Stimulated activated CD4-positive, alpha-beta T cell treated with anti-CD3 and anti-CD28 coated beads, TNF-alpha, amount 100 ng/mL, for 24 hours (primary cell): Measurements from ENCODE around the gene CA6.
"Not testable (repeated sequence)": the region's sequence is repeated elsewhere in the genome, so short reads cannot be mapped to it uniquely, and the experiment has no call there.

Experiments used
- DNase-seq, 3 experiments: peaks; one replicate each; pipeline ENCODE4 v3.0.0-alpha.2; 2020; ENCODE audit warnings: low read depth in 3 of 3

The CA6 gene

DNA sequence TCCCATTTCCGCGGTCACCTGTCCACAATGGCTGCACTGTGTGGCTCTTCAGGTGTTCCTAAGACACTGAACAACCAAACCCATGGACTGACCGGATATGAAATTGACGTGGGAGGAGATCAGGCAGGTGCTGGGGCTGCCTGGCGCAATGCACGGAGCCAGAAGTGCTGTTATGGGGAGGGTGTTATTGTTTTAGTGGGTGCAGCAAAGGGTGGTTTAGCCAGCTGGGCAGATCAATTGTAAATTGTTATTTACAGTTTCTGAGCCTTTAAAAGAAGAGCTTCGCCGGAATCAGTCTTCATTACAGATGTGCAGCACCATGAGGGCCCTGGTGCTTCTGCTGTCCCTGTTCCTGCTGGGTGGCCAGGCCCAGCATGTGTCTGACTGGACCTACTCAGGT is at the start of gene CA6:
CA6 (plus strand) TSS at position 301 of the 400 bp plus-strand sequence; CDS start at position 320, 19 bp downstream.
- DNase-seq: no peak

DNA sequence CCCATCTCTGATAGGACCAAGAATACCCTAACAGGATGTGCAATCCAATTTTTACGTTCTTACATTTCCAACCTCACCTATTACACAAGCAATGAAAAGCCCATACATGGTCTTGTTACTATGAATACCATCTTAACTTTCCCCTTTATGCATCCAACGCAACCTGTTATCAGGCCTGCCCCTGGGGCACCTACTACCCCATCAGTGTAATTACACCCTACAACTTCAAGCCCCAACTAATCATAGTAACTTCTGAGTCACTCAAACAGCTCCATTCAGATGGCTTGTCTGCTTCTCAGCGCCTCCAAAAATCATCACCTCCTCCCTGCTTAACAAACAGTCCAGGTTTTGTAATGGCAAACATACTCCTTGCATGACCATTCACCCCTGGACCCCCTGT is 48.9 kb upstream of the CA6 start:
- not testable (repeated sequence) for DNase-seq

DNA sequence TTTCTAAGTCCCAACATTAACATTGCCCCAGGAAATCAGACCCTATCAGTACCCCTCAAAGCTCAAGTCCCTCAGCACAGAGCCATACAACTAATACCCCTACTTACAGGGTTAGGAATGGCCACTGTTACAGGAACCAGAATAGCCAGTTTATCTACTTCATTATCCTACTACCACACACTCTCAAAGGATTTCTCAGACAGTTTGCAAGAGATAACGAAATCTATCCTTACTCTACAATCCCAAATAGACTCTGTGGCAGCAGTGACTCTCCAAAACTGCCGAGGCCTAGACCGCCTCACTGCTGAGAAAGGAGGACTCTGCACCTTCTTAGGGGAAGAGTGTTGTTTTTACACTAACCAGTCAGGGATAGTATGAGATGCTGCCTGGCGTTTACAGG is 48.2 kb upstream of the CA6 start:
- not testable (repeated sequence) for DNase-seq

DNA sequence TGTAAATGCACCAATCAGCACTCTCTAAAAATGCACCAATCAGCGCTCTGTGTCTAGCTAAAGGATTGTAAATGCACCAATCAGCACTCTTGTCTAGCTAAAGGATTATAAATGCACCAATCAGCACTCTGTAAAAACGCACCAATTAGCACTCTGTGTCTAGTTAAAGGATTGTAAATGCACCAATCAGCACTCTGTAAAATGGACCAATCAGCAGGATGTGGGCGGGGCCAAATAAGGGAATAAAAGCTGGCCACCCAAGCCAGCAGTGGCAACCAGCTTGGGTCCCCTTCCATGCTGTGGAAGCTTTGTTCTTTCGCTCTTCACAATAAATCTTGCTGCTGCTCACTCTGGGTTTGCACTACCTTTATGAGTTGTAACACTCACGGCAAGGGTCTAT is 47.2 kb upstream of the CA6 start:
- DNase-seq: not testable (repeated sequence)

DNA sequence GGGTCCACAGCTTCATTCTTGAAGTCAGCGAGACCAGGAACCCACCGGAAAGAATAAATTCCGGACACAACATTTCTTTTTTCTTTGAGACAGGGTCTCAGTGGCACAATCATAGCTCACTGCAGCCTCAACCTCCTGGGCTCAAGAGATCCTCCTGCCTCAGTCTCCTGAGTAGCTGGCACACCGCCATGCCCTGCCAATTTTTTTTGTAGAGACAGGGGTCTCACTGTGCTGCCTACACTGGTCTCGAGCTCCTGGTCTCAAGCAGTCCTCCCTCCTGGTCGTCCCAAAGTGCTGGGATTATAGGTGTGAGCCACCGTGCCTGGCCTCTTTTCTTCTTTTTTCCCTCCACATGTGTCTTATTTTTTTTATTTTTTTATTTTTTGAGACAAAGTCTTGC is 46.6 kb upstream of the CA6 start:
- DNase-seq: no peak

DNA sequence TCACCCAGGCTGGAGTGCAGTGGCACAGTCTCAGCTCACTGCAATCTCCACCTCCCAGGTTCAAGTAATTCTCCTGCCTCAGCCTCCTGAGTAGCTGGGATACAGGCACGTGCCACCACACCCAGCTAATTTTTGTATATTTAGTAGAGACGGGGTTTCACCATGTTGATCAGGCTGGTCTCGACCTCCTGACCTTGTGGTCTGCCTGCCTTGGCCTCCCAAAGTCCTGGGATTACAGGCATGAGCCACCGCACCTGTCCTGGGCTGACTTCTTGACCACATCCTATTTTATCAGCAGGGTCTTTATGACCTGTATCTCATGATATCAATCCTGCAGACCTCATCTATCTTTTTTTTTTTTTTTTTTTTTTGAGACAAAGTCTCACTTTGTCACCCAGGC is 45.0 kb upstream of the CA6 start:
- DNase-seq: not testable (repeated sequence)

DNA sequence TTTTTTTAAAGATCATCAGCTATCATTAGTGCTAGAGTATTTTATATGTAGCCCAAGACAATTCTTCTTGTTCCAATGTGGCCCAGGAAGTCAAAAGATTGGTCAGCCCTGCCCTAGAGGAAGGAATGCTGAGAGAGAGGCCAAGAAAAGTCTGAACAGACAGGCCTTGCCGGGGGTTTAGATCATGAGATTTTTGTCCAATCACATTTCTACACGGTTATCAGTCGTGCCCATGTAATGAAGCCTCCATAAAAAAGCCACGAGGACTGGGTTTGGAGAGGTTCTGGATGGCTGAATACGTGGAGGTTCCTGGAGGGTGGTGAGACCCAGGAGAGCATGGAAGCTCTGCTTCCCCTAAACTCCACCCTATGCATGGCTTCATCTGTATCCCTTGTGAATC is 42.9 kb upstream of the CA6 start:
- no peak for DNase-seq

DNA sequence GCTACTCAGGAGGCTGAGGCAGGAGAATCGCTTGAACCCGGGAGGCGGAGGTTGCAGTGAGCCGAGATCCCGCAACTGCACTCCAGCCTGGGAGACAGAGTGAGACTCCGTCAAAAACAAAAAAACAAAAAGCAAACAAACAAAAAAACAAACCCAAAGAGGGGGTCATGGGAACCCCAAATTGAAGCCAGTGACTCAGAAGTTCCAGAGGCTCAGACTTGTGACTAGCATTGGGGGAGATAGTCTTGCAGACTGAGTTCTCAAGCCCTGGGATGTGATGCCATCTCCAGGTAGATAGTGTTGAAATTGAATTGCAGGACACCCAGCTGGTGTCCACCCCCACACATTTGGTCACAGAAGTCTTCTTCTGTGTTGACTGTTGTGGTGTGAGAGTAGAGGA is 42.3 kb upstream of the CA6 start:
- DNase-seq: no peak

DNA sequence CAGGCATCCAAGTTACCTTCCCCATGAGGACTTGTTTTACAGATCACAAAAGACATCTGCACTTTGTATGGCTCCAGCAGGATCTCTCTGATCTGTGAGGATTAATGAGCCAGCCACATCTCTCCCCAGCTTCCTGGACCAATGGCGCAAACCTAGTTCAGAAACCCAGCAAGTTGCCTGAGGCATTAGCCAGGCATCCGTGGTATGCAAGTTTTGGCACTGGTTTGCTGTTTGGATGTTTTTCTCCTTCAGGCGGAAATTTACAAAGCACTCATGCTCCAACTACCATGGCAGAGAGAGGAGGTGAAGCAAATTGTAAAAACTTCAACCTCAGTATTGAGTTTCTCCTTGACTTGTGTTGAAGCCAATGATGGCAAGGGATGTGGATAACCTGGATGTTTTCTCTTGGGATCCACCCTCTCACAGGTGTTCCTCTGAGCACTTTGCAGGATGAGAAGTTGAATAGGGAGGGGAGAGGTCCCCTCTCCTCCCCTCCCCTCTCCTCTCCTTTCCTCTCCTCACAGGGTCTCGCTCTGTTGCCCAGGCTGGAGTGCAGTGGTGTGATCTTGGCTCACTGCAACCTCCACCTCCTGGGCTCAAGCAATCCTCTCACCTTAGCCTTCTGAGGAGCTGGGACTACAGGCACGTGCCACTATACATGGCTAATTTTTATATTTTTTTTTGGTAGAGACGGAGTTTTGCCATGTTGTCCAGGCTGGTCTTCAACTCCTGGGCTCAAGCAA is 41.6 kb upstream of the CA6 start:
- DNase-seq: no peak

DNA sequence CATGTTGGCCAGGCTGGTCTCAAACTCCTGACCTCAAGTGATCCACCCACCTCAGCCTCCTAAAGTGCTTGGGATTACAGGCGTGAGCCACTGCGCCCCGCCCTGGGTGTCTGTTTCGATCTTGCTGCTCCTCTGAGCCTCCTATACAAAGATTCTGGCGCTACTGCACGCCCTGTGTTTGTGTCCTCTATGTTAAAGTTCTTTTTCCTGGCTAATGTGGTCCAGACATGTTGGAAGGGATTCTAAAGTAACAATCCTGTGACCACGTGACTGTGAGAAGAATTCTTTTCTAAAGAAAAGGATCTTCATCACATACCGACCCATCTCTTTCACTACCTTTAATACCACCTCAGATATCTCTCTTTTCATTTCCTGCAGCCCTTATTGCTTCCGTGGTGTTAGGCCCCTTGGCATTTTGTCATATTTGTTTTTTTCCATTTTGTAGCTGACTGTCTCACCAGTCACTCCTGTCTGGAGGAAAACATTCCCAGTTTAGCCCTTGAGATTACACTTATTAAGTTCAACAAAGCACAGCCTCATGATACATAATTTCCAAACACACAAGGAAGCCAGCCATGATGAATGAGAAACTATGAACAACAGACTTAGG is 40.0 kb upstream of the CA6 start:
- DNase-seq: no peak

DNA sequence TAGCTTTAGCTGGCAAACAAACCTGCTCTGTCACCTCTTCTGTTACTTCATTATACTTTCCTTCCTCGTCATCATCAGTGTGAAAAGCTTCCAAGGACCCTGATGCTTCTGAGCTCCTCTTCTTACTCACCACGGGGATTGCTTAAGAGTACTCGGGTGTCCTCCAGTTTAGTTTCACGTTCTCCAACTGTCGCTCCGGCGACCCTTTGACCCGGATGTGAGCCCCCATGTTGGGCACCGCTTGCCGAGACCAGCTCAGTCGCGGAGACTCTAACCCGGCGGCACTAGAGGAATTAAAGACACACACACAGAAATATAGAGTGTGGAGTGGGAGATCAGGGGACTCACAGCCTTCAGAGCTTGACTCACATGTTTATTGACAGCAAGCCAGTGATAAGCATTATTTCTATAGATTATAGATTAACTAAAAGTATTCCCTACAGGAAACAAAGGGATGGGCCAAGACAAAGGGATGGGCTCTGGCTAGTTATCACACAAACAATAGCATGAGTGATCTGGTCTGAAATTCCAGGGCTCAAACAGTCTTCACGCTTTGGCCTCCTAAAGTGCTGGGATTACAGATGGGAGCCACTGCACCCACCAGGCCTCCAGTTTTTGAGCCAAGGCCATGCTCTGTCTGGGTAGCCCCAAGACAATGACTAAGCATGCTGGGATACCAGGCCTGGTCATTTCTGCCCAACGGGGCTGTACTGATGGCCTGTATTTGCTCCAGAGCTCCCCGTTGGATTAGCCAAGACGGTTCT is 37.1 kb upstream of the CA6 start:
- no peak for DNase-seq

DNA sequence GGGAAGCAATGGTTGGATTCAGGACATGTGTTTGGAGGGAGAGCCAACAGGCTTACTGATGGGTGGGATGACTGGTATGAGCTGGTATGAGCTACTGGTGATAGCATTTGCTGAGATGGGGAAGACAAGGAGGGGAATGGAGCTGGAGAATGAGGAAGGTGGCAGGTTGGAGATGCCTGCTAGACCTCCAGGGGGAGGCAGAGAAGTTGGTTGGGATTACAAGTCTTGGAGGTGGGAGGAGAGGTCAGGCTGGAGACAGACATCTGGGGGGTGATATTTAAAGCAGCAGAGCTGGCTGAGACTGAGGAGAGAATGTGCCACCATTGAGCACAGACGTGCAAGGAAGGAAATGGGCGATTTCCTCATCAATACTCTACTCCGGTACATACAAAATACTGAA is 35.3 kb upstream of the CA6 start:
- DNase-seq: no peak

DNA sequence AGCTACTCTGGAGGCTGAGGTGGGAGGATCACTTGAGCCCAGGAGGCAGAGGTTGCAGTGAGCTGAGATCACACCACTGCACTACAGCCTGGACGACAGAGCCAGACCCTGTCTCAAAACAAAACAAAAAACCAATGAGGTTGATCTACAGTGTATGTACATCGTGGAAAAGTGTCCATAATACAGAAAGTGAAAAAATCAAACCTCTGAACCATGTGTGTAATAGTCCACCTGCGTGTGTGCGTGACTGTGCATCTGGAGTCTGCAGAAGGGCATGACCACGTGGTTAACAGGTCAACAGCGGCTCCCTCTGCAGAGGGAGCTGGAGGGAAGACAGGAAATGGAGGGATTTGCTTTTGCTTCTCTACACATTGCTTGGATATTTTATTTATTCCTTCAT is 34.8 kb upstream of the CA6 start:
- DNase-seq: no peak

DNA sequence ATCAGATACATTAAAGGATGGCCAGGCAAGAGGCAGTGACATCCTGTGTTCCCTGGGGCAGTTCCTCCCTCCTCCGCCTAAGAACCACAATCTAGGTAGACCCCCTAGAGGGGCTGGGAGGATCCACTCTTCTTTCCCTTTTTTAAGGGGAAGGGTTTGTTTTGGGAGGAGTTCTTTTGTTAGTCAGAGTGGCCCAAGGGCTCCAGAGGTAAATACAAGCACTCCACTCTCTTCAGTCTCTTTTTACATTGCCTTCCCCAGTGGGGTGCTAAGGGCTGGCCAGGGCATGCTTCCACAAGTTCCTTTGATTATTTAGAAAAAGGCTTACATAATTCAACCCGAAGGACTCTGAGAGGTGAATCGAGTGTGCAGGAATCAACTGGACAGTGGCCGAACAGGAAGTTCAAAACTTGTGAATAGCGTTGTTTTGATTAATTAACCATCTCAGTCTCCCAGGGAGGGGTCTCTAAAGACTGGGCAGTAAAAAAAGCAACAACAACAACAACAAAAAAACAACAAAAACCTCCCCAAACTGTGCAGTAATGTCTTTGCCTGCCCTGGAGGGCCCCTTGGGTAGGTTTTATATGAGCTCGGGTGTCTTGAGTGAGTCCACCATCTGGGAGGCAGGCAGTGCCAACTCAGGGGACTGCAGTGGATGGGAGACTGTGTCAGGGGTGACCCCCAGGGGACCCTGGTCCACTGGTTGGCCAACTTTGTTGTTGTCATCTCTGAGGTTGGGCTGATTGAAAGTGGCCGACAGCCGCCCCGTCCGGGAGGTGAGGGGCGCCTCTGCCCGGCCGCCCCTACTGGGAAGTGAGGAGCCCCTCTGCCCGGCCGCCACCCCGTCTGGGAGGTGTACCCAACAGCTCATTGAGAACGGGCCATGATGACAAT is 34.0 kb upstream of the CA6 start:
- no peak for DNase-seq

DNA sequence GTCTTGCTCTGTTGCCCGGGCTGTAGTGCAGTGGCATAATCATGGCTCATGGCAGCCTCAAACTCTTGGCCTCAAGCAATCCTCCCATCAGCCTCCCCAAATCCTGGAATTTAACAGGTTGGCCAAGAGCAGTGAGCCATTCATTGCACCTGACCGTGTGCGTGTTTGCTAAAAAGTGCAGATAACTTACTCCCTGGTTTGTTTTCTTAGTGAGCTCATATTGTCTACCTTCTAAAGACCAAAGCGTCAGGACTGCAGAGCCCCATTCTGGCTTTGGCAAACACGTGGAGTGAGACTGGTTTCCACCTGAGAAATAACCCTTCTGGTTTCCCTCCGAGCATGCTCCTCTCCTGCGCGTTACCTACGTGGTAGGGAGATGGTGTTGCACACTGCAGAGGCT is 32.2 kb upstream of the CA6 start:
- DNase-seq: no peak

DNA sequence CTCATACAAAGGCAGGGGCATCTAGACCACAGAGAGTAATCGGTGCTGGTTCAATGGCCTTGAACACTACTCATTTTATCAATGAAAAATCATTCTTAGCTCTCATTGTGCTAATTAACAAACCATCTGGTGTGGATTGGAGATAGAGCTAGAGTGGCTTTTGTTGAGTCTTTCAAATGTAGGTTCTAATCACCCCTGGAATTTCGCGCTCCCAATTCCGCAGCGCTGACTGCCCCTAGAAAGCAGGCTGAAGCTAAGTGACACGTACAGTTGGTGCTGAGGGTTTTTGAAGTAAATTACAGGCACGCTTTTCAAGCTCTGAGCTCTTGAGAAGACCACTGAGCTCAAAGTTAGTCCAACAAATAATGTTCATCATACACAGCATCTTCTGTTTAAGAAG is 31.2 kb upstream of the CA6 start:
- DNase-seq: no peak

DNA sequence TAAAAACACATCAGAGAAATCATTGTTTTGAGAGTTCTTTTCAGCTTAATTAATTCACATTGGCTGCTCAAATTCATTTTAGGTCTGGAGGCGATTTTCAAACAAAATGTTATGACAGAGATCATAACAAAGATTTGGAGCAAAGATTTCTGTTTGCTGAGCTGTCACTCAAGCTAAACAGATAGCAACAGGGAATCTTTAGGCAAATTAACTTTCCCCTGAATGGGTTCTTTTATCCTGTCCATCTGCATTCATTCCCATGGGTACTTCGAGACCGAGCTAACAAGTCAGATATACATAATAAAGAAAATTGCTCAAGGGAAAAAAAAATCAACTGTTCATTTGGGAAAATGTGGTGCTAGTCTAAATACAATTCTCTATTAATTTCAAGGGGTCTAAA is 30.2 kb upstream of the CA6 start:
- DNase-seq: no peak

DNA sequence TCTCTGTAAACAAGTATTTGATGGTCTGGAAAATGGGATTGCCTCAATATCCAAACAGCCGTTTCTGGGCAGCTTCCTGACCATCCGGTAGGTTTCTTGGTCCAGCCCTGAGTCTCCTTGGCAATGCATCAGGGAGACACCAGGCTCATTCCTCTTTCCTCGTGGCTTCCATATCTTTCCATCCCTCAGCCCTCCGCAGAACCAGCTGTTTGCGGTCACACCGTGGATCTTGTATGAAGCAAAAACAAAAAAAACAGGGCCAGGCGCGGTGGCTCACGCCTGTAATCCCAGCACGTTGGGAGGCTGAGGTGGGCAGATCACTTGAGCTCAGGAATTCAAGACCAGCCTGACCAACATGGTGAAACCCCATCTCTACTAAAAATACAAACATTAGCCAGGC is 28.1 kb upstream of the CA6 start:
- not testable (repeated sequence) for DNase-seq

DNA sequence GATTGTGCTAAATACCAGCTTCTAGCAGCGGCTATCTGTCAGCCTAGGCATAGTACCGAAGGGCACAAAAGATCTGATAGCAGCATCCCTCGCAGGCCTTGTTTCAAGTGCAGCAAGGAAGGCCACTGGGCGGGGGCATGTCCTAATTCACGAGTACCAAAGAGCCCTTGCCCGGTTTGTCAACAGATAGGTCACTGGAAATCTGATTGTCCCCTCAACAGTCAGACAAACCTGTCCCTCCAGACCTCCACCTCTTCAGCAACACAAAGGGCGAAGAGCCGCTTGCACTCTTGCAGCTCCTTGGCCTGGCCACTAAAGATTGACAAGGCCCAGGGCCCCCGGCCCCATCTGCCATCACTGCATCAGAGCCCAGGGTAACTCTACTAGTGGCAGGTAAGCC is 22.7 kb upstream of the CA6 start:
- DNase-seq: no peak

DNA sequence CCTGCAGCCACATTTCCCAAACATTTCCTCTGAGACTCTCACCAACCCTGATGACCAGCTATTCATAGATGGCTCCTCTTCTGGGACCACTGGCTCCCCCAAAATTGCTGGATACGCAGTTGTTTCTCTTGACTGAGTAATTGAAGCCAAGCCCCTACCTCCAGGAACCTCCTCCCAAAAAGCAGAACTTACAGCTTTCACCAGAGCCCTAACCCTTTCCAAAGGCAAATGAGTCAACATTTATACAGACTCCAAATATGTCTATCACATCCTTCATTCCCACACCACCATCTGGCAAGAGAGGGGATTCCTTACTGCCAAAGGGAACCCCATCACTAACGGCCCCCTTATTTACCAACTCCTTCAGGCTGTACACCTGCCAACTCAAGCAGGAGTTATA is 20.3 kb upstream of the CA6 start:
- no peak for DNase-seq

DNA sequence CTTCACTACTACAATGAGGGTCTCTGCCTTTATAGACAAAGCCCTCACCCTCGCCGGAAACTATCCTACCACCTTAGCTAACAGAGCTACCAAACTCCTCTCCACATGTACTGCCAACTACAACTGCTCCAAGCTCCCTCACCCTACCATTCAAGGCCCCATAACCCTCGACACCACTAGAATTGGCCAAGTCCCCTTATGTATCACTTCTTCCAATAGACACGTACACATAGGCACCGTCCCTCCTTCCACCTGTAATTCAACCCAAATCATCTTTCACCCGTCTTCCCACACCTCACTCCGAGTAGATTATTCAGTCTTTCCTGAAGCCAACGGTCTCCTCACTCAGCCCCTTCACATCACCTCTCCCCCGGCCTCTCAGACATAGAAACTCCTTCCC is 19.7 kb upstream of the CA6 start:
- DNase-seq: no peak
